Measurements from ENCODE around the gene CLBA1. TPM values are rescaled to one million over a fixed set of nuclear protein-coding genes. Genes with fewer than 3 reads are reported as not detected.

Gene CLBA1
- total RNA-seq, 1 donor from 2014 or later, result 1.5 TPM

DNA sequence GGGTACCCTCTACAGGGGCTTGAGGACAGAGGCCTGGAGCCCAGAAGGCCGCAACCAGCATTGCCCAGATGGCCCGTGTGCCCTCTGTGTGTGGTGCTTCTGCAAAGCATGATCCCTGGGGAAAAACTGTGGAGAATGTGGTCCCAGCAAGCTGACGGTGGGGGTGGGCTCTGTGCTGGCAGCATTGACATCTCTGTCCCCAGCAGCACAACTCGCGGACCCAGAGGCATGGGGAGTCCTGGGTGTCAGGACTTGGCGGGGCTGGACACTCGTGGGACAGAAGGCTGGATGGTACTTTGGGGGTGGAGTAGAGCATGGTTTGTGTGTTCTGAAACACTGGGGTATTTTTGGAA, 4.3 kb downstream of the CLBA1 start:
- intact Hi-C loops (cut with micrococcal nuclease), result no loop called here
- DNase-seq, result no peak
- no peak for ATAC-seq

DNA sequence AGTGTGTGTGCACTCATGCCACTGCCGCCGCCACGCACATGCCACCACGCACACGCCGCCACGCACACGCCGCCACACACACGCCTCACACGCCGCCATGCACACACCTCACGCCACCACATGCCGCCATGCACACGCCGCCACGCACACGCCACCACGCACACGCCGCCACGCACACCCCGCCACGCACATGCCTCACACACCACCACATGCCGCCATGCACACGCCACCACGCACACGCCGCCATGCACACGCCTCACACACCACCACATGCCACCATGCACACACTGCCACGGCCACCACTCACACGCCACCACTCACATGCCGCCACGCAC, 6.3 kb downstream of the CLBA1 start:
- no peak for ATAC-seq
- no peak for DNase-seq
- intact Hi-C loops (cut with micrococcal nuclease), result no loop called here

DNA sequence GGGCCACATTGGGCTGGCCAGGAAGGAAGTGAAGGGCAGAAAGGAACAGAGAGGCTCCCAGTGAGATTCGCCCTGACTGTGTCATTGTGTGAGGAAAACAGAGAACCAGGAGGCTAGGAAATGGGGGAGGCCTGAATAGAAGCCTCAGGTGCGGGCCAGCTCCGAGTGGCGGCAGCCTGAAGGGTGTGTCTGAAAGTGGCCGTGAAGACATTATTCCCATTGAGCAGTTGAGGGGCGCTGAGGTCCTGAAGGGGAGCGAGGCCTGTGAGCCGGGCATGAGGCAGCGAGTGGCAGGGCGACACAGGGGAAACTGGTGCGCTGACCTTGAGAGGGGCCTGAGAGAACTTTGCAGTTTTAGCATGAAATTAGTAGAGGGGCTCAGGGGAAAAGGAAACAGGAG, 6.9 kb downstream of the CLBA1 start:
- ATAC-seq (no peak), DNase-seq (no peak)
- intact Hi-C loops (cut with micrococcal nuclease), result no loop called here

DNA sequence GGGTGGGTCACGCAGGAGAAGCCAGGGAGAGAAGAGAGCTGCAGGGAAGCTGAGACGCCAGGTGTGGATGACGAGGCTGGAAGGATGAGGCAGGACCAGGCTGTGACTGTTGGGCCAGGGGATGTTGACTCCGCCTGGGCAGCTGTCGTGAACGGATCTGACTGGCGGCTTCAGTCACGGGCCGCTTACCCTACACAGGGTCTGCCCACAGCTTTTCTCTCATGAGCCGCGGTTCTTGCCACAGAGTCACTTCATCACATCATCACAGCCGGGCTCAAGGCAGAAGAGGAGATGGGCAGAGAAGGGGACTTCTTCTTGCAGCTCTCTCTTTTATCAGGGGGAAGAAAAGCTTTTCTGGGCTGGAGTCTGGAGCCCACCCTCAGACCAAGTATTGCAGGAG, 7.7 kb downstream of the CLBA1 start:
- intact Hi-C loops (cut with micrococcal nuclease), result no loop called here
- ATAC-seq (no peak), DNase-seq (no peak)

DNA sequence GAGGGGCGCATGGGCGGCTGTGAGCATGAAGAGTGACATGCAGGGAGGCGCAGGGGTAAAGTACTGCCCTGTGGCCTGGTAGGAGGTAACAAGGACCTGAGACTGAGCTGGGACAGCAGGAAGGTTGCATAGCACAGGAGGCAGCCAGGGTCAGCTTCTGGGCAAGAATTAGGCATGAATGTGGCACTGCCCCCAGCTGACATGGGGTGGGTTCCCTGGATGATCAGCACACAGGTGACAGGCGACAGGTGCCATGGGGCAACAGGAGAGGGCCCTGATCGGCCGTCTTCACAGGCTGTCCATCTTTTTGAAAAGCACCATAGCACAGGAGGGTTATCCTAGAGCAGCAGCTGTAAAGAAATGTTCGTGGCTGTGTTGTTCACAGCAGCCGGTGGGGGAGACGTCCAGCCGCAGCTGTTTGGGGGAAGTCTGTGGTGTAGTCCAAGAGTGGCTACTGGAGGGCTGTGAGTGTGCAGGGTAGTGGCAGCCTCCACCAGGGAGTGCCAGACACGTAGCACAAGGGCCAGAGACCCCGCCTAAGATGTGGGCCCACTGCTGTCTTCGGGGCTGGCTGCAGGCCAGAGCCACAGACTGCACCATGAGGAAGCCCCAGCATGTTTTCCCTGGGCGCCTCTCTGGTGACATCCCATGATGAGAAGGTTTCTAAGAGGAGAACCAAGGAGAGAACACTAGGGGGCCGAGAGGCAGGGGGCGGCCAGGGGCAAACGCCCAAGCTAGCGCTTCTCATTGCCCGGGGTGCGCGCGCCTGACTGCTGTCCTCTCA, 8.4 kb downstream of the CLBA1 start:
- intact Hi-C loops (cut with micrococcal nuclease), result no loop called here
- ATAC-seq (no peak), DNase-seq (no peak)

DNA sequence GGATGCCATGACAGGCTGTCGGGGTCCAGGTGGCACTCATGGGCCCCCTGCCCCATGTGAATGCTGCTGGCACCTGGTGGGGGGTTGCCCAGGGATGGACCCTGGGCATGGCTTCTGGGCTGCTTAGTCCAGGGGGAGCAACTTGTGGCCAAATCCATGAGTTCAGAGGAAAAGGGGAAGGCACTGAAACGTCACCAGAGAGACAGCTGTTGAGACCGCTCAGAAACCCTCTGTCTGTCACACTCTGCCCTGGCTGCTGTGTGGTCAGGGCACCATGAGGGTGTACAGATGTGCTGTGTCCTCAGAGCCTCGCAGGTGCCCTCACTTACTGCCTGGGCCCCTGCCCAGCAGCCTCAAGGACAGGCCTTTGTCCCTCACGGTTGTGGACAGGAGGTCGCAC, 9.4 kb downstream of the CLBA1 start:
- intact Hi-C loops (cut with micrococcal nuclease), result no loop called here
- no peak for ATAC-seq
- DNase-seq, result no peak

DNA sequence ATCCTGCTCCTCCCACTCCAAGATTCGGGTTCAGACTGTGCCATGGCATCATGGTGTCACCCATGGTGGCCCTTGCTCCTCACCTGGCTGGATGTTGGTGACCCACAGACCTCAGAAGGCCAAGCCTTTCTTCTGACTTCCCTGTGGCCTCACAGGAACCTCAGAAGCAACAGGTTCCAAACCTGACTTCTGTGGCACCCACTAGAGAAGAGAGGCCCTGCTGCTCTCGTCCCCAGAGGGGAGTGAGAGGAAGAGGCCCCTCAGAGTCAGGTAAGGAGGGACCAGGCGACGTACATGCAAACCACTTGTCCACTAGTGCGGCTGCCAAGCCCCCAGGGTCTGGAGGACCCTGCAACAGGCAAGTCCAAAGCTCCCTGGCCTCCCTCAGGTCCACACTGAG, 10.4 kb downstream of the CLBA1 start:
- intact Hi-C loops (cut with micrococcal nuclease), result no loop called here
- ATAC-seq (no peak), DNase-seq (no peak)

DNA sequence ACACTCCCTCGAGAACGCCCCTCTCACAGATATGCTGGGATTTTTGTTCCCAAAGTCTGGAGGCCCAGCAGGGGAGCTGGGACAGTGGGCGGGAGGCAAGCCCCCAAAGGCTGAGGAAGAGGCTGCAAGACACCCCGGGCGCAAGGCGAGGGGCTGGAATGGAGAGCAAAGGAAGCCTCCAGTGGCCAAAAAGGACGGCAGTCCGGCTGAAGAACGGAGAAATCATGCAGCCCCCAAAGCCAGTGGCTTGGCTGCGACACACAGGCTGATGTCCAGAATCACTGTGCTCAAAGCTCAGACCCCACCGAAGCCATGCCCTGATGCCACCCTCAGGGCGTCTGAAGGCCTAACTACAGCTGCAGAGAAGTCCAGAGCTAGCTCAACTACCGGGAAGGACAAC, 10.9 kb downstream of the CLBA1 start:
- ATAC-seq (no peak), DNase-seq (no peak)
- intact Hi-C loops (cut with micrococcal nuclease), result no loop called here

DNA sequence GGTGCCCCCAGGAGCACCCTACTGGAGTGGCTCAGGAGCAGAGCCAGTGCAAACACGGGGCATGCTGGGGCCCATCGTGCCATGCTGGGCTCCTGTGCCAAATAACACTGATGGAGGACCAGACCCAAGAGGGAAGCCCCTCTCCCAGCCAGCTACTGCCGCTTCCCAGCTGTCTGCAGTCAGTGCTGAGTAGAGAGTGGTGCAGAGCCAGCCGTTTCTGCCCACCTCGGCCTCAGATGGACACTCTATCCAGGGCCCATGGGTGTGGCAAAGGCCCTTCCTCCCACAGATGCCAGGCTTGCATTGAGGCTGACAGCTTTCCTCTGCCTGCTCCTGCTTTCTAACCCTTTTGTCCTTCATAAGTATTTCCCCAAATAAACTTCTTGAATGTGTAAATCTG, 13.2 kb downstream of the CLBA1 start:
- DNase-seq (peak; percentile 13), ATAC-seq (no peak)
- intact Hi-C loops (cut with micrococcal nuclease), result no loop called here

DNA sequence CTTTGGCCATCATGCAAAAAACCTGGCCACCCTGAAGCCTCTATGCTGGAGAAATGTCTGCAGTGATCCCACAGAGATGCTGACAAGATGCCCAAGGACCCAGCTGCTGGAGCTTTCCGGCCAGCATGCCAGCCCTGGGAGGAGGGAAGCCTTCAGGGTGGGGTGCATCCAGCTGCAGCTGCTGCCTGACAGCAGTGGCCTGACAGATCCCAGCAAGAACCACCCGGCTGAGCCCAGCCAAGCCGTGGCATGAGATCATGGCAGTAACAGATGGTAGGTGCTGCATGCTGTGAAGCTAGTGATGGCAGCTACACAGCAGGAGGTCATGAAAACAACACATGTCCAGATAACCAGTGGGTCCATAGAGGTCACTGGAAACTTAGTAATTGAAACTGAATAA, 13.8 kb downstream of the CLBA1 start:
- DNase-seq, result peak; percentile 12
- ATAC-seq, result no peak
- intact Hi-C loops (cut with micrococcal nuclease), result no loop called here

DNA sequence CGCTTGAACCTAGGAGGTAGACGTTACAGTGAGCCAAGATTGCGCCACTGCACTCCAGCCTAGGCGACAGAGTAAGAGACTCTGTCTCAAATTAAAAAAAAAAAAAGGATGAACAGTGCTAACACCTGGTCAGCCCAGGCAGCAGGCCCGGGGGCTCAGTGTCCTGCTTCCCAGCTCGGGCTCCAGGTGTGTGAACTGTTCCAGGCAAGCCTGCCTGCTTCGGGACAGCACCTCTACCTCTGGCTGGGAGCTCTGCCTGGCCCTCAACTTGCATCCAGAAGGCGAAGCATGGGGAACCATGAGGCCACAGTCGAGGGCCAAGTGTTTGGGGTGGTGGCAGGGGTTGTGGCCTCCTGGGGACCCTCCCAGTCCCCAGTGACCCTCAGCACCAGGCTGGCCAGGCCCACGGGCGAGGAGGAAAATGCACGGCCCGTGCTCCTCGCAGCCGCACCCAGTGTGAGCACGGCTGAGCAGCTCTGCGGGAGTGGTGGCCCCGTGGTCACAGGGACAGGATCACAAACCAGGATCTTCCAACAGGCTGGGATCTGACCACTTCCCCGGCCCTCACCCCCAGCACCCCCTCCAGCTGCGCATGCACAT, 19.8 kb downstream of the CLBA1 start:
- no peak for ATAC-seq

DNA sequence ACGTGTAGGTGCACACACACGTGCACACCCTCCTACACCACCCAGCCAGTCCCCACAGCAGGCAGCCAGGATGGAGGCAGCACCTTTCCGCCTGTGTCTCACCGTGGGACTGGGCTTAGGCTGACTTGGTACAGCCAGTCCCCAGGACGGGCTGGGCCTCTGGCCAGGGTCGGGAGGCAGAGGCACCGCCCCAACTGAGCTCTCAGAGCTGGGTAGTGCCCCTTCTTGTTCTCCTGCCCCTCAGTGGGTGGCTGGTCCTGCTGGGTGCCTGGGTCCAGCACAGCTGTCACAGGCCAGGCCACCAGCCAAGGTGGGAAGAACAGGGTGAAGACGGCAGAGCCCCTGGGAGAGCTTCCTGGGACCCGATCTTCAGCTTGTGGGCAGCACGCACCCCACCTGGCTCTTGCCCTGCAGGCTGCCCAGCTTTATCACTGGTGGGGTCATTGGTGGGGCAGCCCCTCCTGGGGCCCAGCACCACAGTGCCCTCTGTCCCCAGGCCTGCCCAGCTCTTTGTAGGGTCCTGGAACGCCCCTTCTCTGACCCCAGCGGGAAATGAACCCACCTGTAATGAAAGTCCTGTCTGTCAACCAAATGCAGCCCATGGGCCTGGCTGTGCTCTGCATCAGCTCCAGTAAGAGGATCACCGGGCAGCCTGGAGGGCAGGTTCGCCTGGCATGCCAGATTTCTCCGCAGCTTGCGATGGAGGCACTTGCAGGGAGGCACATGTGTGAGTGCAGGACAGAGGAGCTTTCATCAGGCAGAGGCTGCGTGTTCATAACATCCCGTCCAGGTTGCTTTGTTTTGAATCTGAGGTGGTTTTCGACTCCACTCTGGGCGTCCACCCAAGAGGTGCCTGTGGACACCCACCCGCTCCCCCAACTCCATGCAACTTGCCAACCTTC, 20.6 kb downstream of the CLBA1 start:
- ATAC-seq (no peak), DNase-seq (no peak)
- intact Hi-C loops (cut with micrococcal nuclease), result no loop called here

More for the DNA sequence above, 19.8 kb downstream of the CLBA1 start:
- no peak for DNase-seq
- intact Hi-C loops (cut with micrococcal nuclease), result no loop called here

DNA sequence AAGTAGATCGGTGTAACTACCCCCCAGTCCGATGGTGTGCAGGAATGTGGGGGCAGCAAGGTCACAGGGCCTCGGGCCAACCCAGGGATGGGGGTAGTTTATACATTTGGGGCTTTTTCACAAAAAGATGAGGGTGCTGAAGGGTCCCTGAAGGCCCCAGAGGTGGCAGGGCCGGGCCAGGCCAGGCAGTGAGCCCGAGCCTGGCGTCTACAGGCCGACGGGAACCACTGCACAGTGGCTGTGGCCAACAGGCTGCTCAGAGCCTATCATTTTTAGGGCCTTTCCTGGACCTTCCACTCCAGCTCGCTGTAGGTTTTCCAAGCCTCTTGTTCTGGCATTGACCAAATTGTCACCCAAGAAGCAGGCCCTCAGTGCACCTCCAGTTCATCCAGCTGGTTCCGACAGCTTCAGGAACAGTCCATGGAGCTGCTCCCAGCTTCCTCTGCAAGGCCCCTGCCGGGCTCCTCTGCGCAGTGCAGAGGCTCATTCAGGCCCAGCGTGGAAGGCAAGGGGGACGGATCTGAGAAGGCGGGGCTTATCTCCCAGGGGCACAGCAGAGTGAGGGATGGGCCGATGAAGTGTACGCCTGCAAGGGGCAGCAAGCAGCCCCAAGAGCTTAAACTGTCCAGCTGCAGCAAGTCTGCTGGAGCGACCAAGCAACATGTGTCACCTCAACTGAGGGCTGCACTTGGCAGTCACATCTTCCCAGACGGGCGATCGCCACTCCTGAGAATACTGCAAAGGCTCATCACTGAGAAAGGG, 21.4 kb downstream of the CLBA1 start:
- DNase-seq (no peak), ATAC-seq (no peak)

DNA sequence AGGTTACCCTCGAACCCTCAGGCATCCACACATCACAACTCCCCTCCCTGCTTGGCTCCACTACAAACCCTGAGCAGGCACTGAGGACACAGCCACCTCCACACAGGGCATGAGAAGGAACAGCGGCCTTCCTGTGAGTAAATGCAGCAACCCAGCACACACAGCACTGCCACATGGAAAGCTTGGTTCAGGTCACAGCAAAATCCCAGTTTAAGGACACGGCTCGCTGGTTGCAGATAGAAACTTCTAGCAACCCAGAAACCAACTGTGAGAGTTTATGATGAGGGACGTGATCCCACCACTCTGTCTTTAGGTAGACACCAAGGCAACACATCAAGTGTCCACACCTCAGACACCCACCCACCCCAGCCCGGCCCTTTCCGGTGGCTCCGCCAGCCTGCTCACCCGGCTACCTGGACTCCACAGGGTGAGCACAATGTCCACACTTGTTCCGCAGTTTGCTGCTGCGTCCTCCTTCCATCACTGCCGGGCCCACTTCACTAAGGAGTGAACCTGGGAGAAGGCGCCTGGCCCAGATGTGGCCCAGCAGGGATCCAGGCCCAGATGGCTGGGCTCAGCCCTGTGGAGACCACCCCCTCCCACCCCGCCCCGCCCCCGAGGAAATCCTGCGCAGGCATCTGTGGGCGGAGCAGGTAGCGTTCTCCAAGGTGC, 22.1 kb downstream of the CLBA1 start:
- DNase-seq, result no peak
- ATAC-seq, result no peak
- intact Hi-C loops (cut with micrococcal nuclease), result no loop called here

More for the DNA sequence above, 21.4 kb downstream of the CLBA1 start:
- intact Hi-C loops (cut with micrococcal nuclease), result no loop called here

DNA sequence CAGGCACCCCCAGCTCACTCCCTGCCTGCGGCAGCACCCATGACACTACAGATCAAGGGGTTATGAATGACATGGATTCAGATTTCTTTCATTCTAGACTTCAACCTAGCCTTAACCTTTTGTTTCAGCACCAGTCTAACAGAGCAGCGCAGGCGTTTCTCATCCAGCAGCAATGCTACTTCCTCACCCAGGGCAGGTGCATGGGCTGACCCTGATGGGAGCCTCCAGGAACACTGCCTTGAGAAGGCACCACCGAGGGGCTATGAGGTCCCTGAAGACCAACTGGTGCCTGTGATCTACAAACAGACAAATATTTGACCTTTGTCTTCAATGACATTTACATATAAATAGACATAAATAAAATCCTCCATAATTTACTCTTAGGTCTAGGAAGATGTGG, 24.5 kb downstream of the CLBA1 start:
- no peak for DNase-seq
- no peak for ATAC-seq
- intact Hi-C loops (cut with micrococcal nuclease), result no loop called here

DNA sequence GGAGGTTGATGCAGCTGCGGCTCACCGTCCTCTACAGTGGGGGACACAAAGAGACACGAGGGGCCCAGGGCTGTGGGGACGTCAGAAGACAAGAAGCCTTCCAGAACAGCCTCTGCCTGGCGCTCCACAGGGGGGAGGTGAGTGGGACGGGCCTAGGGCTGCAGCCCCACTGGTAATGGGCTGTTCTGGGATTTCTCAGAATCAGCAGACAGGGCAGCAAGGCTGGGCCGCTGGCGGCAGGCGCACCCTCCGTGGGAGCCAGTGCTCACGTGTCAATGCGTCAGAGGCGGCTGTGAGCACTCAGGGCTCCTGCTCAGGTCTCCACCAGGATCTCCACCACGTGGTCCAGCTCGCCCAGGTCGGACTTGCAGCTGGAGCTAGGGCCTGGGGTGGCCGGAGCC, 25.3 kb downstream of the CLBA1 start:
- intact Hi-C loops (cut with micrococcal nuclease), result no loop called here
- no peak for ATAC-seq
- no peak for DNase-seq

DNA sequence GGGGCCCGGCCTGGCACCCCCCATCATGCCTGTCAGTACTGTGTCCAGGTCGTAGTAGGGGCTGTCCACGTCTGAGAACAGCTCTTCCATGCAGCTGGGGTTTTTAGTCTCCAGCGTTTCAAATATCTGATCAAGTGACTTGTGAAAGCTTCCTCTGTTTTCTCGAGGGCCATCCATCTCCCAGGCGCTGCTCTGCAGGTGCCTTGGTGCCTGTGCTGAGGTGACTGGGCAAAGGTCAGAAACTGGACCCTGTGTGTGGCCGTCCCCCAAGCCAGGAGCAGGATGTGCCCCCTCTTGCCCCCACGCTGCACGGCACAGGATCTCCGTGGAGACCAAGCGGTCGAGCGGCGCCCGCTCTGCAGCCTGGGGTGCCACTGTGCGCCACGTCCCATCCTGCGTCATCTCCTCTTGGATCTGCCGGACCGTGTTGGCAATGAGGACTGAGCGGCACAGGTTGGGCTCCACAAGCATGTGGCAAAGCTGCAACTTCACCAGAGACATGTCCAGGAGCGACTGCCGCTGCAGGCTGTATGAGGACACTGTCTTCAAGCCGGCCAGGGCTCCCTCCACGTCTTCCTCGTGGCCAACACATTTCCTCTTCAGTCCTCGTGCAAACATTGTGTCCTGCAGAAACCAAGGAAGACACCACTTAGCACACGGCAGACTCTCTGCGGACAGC, 25.9 kb downstream of the CLBA1 start:
- DNase-seq (no peak), ATAC-seq (no peak)
- intact Hi-C loops (cut with micrococcal nuclease), result no loop called here

DNA sequence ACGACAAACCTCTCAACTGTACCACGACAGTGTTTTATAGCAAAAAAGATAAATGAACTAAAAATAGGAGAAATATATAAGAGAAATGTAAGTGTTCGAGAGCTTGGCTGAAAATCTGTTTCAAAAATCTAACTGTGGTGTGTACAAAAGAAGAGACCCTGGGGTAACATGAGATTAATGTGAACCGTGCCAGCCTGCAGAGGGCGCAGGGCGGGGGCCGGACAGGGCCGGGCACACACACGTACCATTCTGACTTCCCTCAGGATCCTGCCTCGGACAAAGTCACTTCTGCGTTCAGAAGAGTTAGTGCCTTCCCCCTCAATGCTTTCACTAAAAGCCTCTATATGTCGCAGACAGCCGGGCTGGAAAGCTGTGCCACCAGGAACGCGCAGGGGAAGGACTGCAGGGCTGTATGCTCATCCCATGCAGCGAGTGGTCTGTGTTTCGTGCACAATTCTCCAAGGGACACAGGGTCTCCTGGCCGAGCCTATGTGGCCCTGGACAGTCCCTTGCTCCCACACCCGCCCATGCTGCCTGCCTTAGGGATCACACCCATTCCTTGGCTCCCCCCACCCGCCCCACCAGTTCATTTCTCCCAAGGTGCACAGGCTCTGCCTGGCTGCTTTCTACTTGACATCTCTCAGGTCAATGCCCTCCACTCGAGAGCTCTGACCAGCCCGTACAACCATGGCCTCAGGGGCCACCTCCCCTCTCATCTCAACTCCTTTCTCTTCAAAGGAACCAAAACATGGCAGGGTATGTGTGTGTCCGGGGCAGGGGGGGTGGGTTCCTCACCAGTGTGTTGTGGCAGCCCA, 26.8 kb downstream of the CLBA1 start:
- intact Hi-C loops (cut with micrococcal nuclease), result no loop called here
- ATAC-seq (peak; percentile 86), DNase-seq (no peak)

All from left ventricle myocardium superior (tissue), 1 donor.